GM20000 (cell line): Measurements from ENCODE around the gene KREMEN1.

Experiments
- DNase-seq: peaks from one replicate; pipeline ENCODE4 v3.0.0; 2012; ENCODE audit warnings: low spot score
- TF ChIP-seq, protein P1 (sequence below): IDR thresholded peaks from 2 replicates; pipeline ENCODE4 v1.5.1; 2012; ENCODE audit warnings: mild to moderate bottlenecking, control low read depth; ENCODE audit errors: extremely low read depth, missing control alignments

KREMEN1 gene

GRCh38 chr22:29144786-29145160 lies 71.9 kb downstream of the KREMEN1 start:
- TF ChIP-seq, protein P1, sequence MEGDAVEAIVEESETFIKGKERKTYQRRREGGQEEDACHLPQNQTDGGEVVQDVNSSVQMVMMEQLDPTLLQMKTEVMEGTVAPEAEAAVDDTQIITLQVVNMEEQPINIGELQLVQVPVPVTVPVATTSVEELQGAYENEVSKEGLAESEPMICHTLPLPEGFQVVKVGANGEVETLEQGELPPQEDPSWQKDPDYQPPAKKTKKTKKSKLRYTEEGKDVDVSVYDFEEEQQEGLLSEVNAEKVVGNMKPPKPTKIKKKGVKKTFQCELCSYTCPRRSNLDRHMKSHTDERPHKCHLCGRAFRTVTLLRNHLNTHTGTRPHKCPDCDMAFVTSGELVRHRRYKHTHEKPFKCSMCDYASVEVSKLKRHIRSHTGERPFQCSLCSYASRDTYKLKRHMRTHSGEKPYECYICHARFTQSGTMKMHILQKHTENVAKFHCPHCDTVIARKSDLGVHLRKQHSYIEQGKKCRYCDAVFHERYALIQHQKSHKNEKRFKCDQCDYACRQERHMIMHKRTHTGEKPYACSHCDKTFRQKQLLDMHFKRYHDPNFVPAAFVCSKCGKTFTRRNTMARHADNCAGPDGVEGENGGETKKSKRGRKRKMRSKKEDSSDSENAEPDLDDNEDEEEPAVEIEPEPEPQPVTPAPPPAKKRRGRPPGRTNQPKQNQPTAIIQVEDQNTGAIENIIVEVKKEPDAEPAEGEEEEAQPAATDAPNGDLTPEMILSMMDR, result no peak
- DNase-seq, result no peak

- TF ChIP-seq, protein P1, result no peak
- DNase-seq, result no peak
Measured at GRCh38 chr22:29145321-29146072, 72.7 kb downstream of the KREMEN1 start.

DNA sequence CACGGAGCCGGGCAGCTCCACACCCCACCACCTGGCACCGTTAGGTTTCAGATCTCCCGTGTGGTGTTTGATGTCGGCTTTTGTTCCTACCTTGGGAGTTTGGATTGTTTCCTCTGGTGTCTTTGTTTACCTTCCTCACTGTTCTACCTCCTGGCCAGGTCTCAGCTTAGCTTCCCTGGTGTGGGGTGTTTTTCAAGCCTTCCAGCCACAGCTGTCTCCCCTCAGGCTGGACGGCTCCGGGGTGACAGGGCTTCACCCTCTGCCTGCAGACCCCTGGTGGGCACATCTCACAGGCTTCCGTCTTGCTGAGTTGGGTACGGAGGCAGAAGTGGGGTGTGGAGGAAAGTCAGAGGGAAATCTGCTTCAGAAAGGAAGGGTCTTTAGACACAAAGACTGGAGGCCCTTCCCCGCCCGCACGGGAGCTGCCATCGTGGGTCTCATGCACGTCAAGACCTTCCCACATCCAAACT lies 73.3 kb downstream of the KREMEN1 start:
- no peak for DNase-seq
- TF ChIP-seq, protein P1, result no peak

DNA sequence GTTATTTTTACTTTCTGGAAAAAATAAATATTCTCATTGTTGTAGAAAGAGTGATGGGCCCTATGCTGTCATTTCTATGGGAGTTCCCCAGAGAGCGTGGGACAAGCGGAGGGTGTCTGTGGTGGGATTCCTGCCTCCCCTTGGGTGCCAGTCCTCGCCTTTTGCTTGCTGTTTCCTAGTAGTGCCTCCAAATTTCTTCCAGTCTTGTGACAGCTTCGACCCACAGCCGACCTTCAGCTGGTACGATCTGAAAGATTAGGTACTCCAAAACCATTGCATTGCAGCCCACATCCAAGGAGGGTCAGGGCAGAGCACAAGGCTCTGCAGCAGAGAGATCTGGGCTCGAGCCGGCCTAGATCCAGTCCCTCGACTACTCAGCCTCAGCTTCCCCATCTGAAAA lies 73.9 kb downstream of the KREMEN1 start:
- TF ChIP-seq, protein P1, result no peak

GRCh38 chr22:29147331-29147899 lies 74.6 kb downstream of the KREMEN1 start:
- TF ChIP-seq, protein P1, result no peak
- no peak for DNase-seq

More for the DNA sequence above, 73.9 kb downstream of the KREMEN1 start:
- no peak for DNase-seq

DNA sequence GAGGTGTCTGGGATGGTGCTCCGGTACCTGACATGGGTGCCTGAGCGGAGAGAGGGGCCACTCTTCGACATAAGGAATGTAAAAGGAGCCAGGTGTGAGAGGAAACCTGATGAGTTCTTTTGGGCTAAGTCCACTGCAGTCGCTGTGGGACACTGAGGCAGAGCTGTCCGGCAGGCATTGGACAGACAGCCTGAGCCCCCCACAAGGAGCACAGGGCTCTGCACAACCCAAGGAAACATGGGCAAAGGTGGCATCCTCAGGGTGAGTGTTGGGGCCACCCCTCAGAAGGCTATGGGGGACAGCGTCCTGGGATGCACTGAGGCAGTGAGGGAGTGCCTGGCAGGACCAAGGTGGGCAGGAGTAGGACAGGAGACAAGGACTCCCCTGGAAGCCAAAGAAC lies 75.2 kb downstream of the KREMEN1 start:
- no peak for DNase-seq

GRCh38 chr22:29148826-29149225 lies 76.0 kb downstream of the KREMEN1 start:
- TF ChIP-seq, protein P1, result no peak
- no peak for DNase-seq

More for the DNA sequence above, 75.2 kb downstream of the KREMEN1 start:
- TF ChIP-seq, protein P1, result no peak
